ENCODE data around the gene ZNF280B. TPM values are rescaled to one million over a fixed set of nuclear protein-coding genes. Genes with fewer than 3 reads are reported as not detected.
"Not testable (repeated sequence)": the region's sequence is repeated elsewhere in the genome, so short reads cannot be mapped to it uniquely, and the experiment has no call there.

ZNF280B gene
- total RNA-seq, 1 donor from 2014 or later = 0.46 TPM

DNA sequence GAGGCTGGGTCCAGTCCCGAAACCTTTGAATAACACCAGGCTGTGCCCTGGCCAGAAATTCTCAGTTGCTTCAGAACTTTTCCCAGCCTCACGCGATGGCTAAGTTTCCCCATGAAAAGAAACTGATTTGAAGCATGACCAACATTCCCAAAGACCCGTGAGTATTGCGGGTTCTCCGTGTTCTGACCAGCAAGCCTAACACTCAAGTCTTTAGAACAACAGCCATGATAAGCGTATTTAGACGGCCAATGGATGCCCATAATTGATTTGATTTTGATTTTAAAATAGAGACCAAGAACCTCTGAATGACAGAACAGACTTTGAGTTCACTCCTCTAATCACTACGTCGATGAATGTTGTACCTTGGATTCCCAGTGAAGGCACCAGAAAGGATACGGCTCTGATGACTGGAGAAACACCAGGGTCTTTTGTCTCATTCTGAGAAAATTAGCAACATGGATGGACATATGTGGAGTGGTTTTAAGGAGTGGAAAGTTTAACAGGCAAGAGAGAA lies 43.9 kb downstream of the ZNF280B start:
- DNase-seq (ENCODE audit: low read depth, low spot score) = no peak

DNA sequence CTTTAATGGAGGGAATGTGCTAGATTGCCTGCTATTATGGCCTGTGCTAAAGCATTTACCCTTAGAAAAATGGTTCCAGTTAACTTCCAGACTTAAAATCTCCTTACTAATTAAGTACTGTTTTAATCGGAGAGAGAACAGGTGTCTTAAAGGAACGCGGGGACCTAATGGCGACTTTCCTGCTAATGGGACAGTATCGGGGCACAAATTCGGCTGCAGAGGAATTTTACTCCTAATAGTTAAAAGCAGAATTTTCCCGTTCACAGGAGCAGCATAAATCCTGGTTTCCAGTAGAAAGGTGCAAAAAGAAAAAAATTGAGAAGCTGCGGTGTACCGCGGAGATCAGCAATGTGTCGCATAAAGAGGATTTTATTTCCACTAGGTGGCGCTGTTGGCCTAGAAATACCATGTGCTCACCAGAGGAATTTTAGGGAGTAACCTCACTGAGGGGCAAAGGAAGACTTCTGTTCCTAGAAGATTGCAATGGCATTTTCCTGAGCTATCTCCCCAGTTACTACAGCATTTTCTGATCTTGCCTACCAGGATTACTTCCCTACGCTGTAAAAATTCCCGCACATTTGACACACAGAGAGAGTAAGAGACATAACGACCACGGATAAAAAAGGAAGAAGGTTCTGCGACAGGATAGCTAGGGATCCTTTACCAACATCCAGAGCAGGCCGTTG lies 44.5 kb downstream of the ZNF280B start:
- no peak for DNase-seq (ENCODE audit: low read depth, low spot score)

DNA sequence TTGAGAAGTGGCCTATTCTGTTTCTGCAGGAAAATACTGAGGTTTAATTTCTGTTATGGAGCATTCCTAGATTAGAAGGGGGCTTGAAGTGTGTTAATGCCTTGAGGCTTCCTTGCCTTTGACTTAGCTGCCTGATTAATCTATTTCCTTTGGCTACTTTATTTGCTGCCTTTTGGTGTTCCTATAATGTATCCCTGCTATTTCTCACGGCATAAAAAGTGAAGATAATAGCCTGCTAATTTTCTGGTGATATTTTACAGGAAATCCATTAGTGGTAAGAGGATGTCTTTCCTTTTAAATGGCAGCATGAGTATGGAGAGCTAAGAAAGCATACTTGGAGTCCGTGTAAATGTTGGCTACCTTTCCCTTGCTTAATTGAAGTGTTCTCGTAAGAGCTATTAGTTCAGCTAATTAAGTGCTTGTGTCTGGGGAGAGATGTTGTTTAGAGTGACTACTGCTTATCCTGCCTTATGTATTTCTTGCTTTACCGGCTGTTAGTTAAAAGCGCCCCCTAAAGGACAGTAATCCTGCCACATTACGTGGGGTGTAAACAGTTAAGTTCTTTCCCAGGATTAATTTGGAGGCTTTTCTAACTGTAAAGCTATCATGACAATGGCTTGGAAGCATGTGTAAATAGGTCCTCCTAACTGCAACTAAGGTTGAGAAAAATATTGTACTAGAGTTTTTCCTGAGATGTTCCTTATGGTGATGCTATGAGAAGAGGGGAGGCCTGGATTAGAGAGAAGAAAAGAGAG lies 45.6 kb downstream of the ZNF280B start:
- no peak for DNase-seq (ENCODE audit: low read depth, low spot score)

DNA sequence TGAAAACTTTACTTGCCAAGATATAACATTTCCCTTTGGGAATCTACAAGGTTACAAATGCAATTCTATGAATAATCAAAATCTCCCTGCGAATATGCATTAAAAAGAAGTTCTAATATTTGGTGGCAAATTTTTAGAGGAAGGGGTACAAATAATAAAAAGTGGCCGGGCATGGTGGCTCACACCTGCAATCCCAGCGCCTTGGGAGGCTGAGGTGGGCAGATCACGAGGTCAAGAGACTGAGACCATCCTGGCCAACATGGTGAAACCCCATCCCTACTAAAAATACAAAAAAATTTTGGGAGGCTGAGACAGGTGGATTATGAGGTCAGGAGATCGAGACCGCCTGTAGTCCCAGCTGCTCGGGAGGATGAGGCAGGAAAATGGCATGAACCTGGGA lies 47.0 kb downstream of the ZNF280B start:
- DNase-seq (ENCODE audit: low read depth, low spot score) = no peak

DNA sequence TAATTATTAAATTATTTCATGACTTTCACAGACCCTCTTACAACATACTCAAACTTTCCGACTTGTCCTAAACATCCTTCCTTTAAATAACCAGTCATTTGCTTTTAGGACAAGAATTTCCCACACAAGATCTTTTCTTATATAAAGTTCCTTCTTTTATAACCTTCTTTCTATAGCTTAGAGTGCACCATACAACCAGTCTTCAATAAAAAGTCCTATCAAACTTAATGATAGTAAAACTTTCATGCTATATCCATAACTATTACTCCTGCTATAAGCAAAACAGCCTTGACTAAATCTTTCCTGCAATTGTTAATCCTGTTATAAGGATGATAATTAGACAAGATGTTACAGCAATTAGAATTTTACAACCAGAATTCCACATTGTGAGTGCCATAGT lies 47.4 kb downstream of the ZNF280B start:
- no peak for DNase-seq (ENCODE audit: low read depth, low spot score)

DNA sequence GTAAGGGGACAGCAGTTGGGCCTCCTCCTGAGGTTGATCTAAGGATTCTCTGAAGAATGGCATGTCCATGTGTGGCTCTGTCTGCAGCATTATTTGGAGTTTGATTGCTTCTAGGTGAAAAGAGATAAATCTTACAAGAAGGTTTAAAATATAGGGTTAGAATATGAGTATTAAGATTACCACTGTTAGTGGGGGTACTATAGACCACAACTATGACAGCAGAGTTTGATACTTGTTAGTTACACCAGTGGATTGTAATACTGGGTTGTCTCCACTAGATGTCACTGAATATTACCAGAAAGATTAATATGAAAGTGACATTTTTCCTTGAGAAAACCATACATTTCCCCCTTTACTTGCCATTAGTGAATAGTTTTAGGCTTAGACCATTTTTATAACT lies 47.9 kb downstream of the ZNF280B start:
- DNase-seq (ENCODE audit: low read depth, low spot score) = no peak

DNA sequence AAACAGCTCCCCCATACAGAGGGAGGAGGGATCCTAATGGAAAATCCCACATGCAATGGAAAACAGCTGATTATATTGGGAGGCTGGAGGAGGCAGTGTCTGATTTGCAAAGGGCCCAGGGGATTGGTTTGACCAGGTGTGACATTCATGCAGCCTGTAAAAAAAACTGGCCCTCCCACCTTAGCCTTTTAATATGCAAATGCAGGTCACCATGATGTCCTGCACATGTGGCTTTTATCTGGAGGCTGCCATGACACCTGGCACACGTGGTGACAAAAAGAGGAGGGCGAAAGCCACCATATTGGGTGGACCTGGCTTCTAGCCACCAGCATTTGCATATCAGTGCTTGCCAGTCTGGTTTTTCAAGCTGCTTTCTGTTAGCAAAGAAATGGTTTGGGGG lies 48.5 kb downstream of the ZNF280B start:
- no peak for DNase-seq (ENCODE audit: low read depth, low spot score)

DNA sequence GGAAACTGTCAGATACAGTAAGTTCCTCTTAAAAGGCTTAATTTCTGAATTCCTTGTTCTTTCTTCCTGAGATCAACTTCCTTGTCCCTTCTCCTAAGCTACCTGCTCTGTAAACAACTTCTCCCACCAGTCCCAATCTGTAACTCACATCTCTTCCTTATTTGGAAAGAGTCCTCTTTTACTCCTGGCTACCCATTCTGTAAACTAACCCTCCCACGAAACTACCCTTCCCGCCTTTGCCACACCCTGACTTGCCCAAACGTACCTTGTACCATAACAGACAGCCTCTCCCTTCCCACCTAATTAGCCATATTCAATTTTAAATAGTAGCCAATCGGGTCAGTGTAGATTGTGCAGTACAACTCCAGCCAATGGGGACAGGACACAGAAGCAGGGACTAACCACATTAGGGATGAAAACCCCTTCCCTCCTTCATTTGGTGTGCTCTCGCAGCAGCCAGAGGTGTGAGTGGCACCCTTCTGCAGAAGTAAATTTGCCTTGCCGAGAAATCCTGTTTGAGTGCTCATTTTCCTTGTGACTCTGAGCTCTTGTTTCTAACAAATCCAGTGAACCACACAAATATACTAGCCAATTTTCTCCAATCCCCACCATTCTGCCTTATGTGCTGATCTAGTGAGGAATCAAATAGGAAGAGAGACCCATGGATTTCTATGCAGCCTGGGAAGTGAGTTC lies 49.5 kb downstream of the ZNF280B start:
- no peak for DNase-seq (ENCODE audit: low read depth, low spot score)

DNA sequence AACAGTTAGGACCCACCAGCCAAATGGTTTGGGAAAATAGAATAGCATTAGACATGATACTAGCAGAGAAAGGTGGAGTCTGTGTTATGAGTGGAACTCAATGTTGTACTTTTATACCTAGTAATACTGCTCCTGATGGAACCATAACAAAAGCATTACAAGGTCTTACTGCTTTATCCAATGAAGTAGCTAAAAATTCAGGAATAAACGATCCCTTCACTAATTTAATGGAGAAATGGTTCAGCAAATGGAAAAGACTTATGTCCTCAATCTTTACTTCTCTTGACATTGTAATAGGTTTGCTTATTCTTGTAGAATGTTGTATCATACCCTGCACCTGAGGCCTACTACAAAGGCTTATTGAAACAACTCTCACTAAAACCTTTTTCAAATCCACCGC lies 50.2 kb downstream of the ZNF280B start:
- no peak for DNase-seq (ENCODE audit: low read depth, low spot score)

DNA sequence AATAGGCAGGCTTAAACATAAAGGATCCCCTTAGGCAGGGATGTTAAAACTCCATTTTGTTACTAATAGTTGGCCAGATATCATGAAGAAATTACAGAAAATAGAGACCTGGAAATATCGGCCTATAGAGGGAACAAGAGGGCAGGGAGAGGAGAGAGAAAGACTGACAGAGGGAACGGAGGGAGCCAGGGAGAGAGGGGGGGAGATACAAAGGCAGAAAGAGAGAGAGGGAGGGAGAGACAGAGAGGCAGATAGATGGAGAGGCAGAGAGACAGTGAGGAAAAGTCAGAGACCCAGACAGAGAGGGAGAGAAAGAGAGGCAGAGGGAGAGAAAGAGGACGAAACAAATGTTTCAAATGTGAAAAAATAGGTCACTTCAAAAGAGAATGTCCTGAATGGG lies 53.5 kb downstream of the ZNF280B start:
- no peak for DNase-seq (ENCODE audit: low read depth, low spot score)

DNA sequence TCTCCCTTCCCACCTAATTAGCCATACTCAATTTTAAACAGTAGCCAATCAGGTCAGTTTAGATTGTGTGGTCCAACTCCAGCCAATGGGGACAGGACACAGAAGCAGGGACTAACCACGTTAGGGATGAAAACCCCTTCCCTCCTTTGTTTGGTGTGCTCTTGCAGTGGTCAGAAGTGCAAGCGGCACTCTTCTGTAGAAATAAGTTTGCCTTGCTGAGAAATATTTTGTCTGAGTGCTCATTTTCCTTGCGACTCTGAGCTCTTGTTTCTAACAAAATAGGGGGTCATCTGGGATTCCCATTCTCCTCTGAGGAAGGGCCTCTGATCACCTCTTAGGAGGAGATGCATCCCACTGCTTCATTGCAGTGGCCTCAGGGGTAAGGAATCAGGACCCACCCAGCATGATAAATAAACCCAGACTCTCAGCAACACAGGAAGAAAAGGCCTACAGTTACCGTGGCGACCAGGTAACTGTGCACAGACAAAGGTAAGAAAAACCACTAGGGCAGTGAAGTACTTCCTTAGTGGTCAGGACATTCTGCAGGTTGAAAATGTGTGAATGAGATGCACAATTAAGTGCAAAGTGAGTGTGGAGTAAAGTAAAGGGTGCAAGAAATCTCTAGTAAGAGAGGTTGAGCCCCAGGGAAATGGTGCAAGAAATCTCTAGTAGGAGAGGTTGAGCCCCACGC lies 55.4 kb downstream of the ZNF280B start:
- no peak for DNase-seq (ENCODE audit: low read depth, low spot score)

DNA sequence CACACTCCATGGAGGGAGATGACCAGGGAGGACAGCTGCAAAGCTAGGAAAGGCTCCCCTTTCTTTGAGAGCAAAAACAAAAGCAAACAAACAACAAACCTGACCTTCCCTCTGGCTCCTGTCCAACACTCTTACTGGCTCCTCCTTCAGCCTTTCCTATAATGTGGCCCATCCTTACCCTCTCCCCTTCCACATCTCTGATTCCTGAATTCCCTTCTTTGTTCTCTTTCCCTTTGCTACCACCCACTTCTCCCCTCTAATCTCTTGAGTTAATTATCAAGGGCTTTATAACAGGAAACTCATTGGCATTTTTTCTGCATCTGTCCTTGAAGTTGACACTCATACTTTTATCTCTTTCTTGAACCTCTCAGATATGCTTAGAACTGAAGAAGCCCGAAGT lies 56.3 kb downstream of the ZNF280B start:
- DNase-seq (ENCODE audit: low read depth, low spot score) = no peak

DNA sequence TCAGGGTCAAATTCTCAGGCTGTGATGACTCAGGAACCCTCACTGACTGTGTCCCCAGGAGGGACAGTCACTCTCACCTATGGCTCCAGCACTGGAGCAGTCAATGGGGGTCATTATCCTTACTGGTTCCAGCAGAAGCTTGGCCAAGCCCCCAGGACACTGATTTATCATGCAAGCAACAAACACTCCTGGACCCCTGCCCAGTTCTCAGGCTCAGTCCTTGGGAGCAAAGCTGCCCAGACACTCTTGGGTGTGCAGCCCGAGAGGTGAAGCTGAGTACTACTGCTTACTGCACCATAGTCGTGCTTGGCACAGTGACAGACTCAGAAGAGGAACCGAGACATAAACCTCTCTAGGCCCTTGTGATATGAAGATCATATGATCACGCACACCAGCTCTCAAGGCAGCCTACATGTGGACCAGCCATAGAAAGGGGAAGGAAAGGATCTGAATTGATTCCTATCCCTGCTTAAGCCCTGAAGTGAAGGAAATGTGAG lies 58.2 kb downstream of the ZNF280B start:
- DNase-seq (ENCODE audit: low read depth, low spot score) = no peak

DNA sequence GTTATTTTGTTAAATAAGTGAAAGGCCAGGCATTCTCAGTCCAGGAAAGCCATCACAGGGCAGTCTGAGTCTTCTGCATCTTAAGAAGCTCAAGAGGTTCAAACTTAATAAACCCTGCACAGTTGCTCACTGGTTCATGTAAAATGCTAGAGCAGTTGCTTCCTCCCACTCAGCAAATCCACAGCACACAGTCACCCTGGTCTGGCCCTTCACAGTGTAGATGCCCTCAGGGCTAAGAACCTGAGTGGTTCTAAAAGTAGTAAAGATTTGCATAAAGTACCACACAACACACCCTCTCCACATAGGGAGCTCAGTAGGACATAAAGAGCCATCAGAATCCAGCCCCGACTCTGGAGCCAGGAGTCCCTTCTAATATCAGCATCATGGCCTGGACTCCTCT lies 58.7 kb downstream of the ZNF280B start:
- DNase-seq (ENCODE audit: low read depth, low spot score) = no peak

DNA sequence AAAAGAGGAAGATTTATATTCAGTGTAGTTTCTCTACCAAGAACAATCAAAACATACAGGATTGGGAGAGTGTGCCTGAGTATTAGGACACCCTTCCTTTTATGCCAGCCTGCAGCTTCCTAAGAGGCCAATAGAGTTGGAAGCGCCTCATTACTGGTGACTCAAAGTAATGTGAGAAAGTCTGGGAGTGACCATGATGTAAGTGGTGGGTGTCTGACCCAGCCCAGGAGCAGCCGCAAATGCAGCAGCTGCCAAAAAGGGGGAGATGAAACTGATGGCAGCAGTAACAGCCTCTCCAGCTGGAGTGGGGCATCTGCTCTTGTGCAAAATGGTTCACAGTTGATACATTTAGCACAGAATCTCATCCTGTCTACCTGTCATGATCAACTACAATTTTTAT lies 62.0 kb downstream of the ZNF280B start:
- DNase-seq (ENCODE audit: low read depth, low spot score) = no peak

DNA sequence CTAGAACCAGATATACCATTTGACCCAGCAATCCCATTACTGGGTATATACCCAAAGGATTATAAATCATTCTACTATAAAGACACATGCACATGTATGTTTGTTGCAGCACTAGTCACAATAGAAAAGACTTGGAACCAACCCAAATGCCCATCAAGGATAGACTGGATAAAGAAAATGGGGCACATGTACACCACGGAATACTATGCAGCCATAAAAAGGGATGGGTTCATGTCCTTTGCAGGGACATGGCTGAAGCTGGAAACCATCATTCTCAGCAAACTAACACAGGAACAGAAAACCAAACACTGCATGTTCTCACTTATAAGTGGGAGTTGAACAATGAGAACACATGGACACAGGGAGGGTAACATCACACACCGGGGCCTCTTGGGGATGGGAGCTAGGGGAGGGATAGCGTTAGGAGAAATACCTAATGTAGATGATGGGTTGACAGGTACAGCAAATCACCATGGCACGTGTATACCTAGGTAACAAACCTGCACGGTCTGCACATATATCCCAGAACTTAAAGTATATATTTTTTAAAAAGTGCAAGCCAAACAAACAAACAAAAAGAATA lies 64.4 kb downstream of the ZNF280B start:
- DNase-seq (ENCODE audit: low read depth, low spot score) = not testable (repeated sequence)

DNA sequence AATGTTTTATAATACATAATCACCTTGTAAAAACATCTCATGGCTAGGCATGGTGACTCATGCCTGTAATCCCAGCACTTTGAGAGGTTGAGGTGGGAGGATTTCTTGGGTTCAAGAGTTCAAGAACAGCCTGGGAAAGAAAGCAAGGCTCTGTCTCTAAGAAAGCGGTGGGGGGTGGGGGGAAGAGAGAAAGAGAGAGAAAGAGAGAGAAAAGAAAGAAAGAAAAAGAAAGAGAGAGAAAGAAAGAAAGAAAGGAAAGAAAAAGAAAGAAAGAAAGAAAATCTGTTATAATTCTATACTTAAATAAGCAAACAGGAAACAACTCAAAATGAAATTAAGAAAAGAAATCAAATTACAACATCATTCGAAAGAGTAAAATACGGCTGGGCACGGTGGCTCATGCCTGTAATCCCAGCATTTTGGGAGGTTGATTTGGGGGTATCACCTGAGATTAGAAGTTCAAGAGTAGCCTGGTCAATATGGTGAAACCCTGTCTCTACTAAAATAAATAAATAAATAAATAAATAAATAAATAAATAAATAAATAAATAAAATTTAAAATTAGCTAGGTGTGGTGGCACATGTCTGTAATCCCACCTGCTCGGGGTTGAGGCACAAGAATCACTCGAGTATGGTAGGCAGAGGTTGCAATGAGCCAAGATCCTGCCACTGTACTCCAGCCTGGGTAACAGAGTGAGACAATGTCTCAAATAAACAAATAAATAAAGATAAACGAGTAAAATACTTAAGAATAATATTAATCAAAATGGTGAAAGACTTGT lies 65.4 kb downstream of the ZNF280B start:
- DNase-seq (ENCODE audit: low read depth, low spot score) = no peak

DNA sequence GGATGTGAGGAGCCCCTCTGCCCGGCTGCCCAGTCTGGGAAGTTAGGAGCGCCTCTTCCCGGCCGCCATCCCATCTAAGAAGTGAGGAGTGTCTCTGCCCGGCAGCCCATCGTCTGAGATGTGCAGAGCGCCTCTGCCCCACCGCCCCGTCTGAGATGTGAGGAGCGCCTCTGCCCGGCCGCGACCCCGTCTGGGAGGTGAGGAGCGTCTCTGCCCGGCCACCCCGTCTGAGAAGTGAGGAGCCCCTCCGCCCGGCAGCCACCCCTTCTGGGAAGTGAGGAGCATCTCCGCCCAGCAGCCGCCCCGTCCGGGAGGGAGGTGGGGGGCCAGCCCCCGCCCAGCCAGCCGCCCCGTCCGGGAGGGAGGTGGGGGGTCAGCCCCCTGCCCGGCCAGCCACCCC lies 66.9 kb downstream of the ZNF280B start:
- DNase-seq (ENCODE audit: low read depth, low spot score) = not testable (repeated sequence)

DNA sequence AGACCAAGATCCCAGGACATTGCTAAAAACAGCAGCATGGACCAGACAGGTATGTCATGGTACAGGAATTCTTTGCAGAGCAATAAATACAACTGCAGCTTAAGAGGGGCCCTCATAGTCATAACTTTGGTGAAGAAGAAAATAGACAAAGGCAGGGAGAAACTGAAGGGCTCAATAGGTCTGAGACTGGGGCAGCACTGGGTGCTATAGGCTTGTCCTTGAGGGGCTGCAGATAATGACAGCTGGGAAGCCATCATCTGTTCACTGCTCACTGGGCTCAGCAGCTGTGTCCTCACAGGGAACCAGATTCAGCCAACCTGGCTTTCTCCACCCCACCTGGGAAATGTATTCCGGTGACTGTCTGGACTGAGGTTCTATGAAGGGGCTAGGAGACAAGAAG lies 68.4 kb downstream of the ZNF280B start:
- DNase-seq (ENCODE audit: low read depth, low spot score) = no peak
